Astrocyte (in vitro differentiated cells and primary cell): ENCODE measurements around the gene CTNNA3. TPM values are rescaled to one million over a fixed set of nuclear protein-coding genes. Genes with fewer than 3 reads are reported as not detected.

ENCODE experiments used
- DNase-seq: peaks from one replicate; pipeline ENCODE4 v3.0.0-alpha.2; 2010; ENCODE audit warnings: low read depth
- FAIRE-seq: peaks from 2 replicates; lab custom pipeline; 2011; peaks lifted over from hg19 to GRCh38; lab: Jason Lieb, UNC
- H2AFZ ChIP-seq: 2 replicates; pipeline ENCODE4 v1.6.0; 2012; ENCODE audit warnings: low read depth, low read length, inconsistent platforms
- H3K27ac ChIP-seq: 2 replicates; pipeline ENCODE4 v1.5.1; 2011; ENCODE audit warnings: low read depth, low read length, inconsistent platforms
- H3K27me3 ChIP-seq: 2 replicates; pipeline ENCODE4 v1.6.0; 2011; ENCODE audit warnings: low read length, inconsistent platforms; ENCODE audit not compliant: insufficient read depth
- H3K36me3 ChIP-seq: 2 replicates; pipeline ENCODE4 v1.5.1; 2011; ENCODE audit warnings: low read length, inconsistent platforms; ENCODE audit not compliant: insufficient read depth
- H3K4me1 ChIP-seq: 2 replicates; pipeline ENCODE4 v1.5.1; 2011; ENCODE audit warnings: low read length, inconsistent platforms; ENCODE audit not compliant: insufficient read depth
- H3K4me2 ChIP-seq: 2 replicates; pipeline ENCODE4 v1.6.0; 2012; ENCODE audit warnings: low read length, inconsistent platforms
- H3K4me3 ChIP-seq: 2 replicates; pipeline ENCODE4 v1.5.1; 2011; ENCODE audit warnings: low read depth, mild to moderate bottlenecking, low read length, inconsistent platforms; ENCODE audit not compliant: insufficient read depth
- H3K79me2 ChIP-seq: 2 replicates; pipeline ENCODE4 v1.6.0; 2012; ENCODE audit warnings: mild to moderate bottlenecking, low read length, inconsistent platforms; ENCODE audit not compliant: insufficient read depth
- H3K9ac ChIP-seq: 2 replicates; pipeline ENCODE4 v1.6.0; 2012; ENCODE audit warnings: mild to moderate bottlenecking, low read length, inconsistent platforms
- H3K9me3 ChIP-seq: 2 replicates; pipeline ENCODE4 v1.5.1; 2012; ENCODE audit warnings: low read depth, mild to moderate bottlenecking, low read length, inconsistent platforms; ENCODE audit not compliant: insufficient read depth
- H4K20me1 ChIP-seq: 2 replicates; pipeline ENCODE4 v1.6.0; 2012; ENCODE audit warnings: low read length, inconsistent platforms; ENCODE audit not compliant: insufficient read depth
- H3K27ac Mint-ChIP-seq: one replicate; pipeline ENCODE4 v1.8.0; 2021; ENCODE audit warnings: mild to moderate bottlenecking, mixed read lengths; ENCODE audit not compliant: unreplicated experiment
- H3K27me3 Mint-ChIP-seq: one replicate; pipeline ENCODE4 v1.8.0; 2021; ENCODE audit warnings: low read depth, mixed read lengths; ENCODE audit not compliant: unreplicated experiment
- H3K36me3 Mint-ChIP-seq: one replicate; pipeline ENCODE4 v1.8.0; 2021; ENCODE audit warnings: low read depth, mixed read lengths; ENCODE audit not compliant: unreplicated experiment
- H3K4me1 Mint-ChIP-seq: one replicate; pipeline ENCODE4 v1.8.0; 2021; ENCODE audit warnings: low read depth, mixed read lengths; ENCODE audit not compliant: unreplicated experiment
- H3K4me3 Mint-ChIP-seq: one replicate; pipeline ENCODE4 v1.8.0; 2021; ENCODE audit warnings: mild to moderate bottlenecking, moderate library complexity, mixed read lengths; ENCODE audit not compliant: unreplicated experiment
- H3K9me3 Mint-ChIP-seq: one replicate; pipeline ENCODE4 v1.8.0; 2021; ENCODE audit warnings: mild to moderate bottlenecking, mixed read lengths; ENCODE audit not compliant: unreplicated experiment
- EZH2 ChIP-seq: IDR thresholded peaks from 2 replicates; pipeline ENCODE4 v1.6.1; 2012; ENCODE audit warnings: mild to moderate bottlenecking, low read length, inconsistent platforms; ENCODE audit not compliant: insufficient read depth
- total RNA-seq: library from RNA; stranded (reverse); gene quantifications from 2 replicates; pipeline ENCODE4 v1.2.1, GENCODE V29; 2021
- TF ChIP-seq, protein P1 (sequence below): IDR thresholded peaks from 2 replicates; pipeline ENCODE4 v1.5.1; 2011; ENCODE audit warnings: low read depth, mild to moderate bottlenecking, inconsistent platforms, low read length, moderate library complexity; ENCODE audit not compliant: insufficient read depth

The CTNNA3 gene
- total RNA-seq, 1 donor from 2014 or later = 0.73 TPM

DNA sequence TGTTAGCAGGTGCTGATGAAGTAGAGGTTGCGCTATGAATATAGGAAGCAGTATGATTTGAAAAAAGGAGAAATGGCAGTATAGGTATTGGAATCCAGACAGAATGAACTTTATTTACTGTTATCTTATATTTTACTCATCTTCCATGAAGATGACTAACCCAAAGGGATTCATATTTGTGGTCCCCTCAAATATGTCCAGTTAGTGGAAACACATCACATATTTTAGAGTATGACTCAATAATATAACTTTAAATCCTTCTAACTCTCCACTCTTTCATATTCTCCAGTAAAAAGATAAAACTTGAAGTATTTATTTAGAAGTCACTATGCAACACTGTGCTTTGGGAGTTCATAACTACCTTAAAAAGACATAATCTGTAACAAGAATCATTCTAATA is 1056.6 kb downstream of the CTNNA3 start:
- H3K9me3 Mint-ChIP-seq = no peaks in the 10 kb centered on the region
- peaks cover 15% of the 10 kb centered on the region for H3K4me1 Mint-ChIP-seq
- peak; percentile 47 for DNase-seq
- Histone ChIP-seq H3K4me1 (no peaks in the 10 kb centered on the region), H3K27me3 (no peaks in the 10 kb centered on the region), H3K36me3 (no peaks in the 10 kb centered on the region), H2AFZ (no peak overlapping the region), H3K9me3 (no peaks in the 10 kb centered on the region), H4K20me1 (no peaks in the 10 kb centered on the region), H3K4me3 (no peak overlapping the region), H3K27ac (no peak overlapping the region), H3K4me2 (no peak overlapping the region), H3K9ac (no peak overlapping the region), H3K79me2 (no peaks in the 10 kb centered on the region)
- H3K36me3 Mint-ChIP-seq = no peaks in the 10 kb centered on the region
- no peak for FAIRE-seq
- TF ChIP-seq EZH2 = no peak
- TF ChIP-seq, protein P1, sequence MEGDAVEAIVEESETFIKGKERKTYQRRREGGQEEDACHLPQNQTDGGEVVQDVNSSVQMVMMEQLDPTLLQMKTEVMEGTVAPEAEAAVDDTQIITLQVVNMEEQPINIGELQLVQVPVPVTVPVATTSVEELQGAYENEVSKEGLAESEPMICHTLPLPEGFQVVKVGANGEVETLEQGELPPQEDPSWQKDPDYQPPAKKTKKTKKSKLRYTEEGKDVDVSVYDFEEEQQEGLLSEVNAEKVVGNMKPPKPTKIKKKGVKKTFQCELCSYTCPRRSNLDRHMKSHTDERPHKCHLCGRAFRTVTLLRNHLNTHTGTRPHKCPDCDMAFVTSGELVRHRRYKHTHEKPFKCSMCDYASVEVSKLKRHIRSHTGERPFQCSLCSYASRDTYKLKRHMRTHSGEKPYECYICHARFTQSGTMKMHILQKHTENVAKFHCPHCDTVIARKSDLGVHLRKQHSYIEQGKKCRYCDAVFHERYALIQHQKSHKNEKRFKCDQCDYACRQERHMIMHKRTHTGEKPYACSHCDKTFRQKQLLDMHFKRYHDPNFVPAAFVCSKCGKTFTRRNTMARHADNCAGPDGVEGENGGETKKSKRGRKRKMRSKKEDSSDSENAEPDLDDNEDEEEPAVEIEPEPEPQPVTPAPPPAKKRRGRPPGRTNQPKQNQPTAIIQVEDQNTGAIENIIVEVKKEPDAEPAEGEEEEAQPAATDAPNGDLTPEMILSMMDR = no peak
- no peak overlapping the region for H3K27ac Mint-ChIP-seq
- H3K4me3 Mint-ChIP-seq = no peak overlapping the region
- H3K27me3 Mint-ChIP-seq = no peaks in the 10 kb centered on the region

DNA sequence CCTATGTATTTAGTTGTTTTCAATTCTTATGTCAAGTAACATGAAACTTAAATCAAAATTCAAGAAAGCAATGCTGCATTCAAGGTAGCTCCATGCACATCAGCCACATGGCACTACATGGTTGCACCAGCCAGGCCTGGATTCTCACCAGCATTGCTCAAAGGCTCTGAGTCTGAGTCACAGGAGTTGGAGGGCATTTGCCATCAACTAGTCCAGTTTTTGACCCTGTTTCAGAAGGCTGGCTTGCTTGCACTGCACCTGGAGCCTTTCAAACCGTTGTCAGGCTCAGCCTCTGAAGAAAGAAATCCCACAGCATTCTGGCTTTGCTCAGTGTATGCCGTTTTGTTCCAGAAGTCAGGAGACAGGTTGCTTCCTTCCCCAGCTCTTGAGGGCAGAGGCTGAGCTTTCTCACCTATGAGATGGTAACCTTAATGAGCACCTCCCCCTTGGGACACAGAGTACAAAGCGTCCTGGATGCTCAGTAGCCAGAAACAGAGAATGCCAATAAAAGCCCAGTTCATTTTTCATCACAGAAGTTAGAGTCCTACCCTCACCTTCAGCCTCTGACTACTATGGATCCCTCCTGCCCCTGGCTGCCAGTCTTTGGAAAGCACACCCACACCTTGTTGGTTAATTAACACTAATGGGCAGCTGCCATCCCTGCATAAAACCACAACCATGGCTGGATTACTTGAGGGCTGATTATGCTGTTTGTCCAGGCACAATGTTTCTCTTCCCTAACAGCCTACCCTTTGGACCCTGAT is 1058.5 kb downstream of the CTNNA3 start:
- no peak for TF ChIP-seq EZH2
- TF ChIP-seq, protein P1 = no peak
- H3K4me3 ChIP-seq = no peak overlapping the region
- FAIRE-seq = no peak
- H3K9me3 Mint-ChIP-seq = no peaks in the 10 kb centered on the region
- H3K27ac Mint-ChIP-seq = no peak overlapping the region
- H3K4me1 Mint-ChIP-seq = peaks cover 15% of the 10 kb centered on the region
- no peaks in the 10 kb centered on the region for H3K9me3 ChIP-seq
- H2AFZ ChIP-seq = peak overlapping the region; percentile 5
- H3K27ac ChIP-seq = no peak overlapping the region
- H3K4me2 ChIP-seq = no peak overlapping the region
- H3K36me3 ChIP-seq = no peaks in the 10 kb centered on the region
- H3K36me3 Mint-ChIP-seq = no peaks in the 10 kb centered on the region
- no peaks in the 10 kb centered on the region for H3K4me1 ChIP-seq
- no peak overlapping the region for H3K4me3 Mint-ChIP-seq
- no peak for DNase-seq
- H3K27me3 ChIP-seq = no peaks in the 10 kb centered on the region
- no peaks in the 10 kb centered on the region for H3K27me3 Mint-ChIP-seq
- H3K79me2 ChIP-seq = no peaks in the 10 kb centered on the region
- H4K20me1 ChIP-seq = no peaks in the 10 kb centered on the region
- no peak overlapping the region for H3K9ac ChIP-seq

DNA sequence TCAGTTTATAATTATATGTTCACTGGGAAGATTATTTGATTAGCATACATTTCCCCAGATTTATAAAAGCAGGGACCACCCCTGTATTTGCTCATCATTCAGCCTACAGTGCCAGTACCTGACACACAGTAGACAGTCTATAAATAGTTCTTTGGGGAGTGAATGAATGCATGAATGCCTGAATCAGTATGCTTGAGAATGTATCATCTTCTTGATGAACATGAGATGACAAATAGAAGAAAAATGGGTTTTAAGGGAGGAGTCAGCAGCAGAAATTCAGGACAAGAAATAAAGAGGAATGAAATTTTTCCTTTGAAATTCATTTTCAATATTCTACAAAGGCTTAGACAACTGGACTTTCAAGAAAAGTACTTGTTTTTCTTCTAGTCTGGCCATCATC is 1066.0 kb downstream of the CTNNA3 start:
- no peaks in the 10 kb centered on the region for H3K27me3 ChIP-seq
- Mint-ChIP-seq H3K27ac (no peak overlapping the region), H3K9me3 (peaks cover 2% of the 10 kb centered on the region), H3K36me3 (no peaks in the 10 kb centered on the region), H3K27me3 (no peaks in the 10 kb centered on the region), H3K4me1 (peaks cover 16% of the 10 kb centered on the region), H3K4me3 (no peak overlapping the region)
- no peak overlapping the region for H3K4me3 ChIP-seq
- no peaks in the 10 kb centered on the region for H3K4me1 ChIP-seq
- no peak overlapping the region for H3K9ac ChIP-seq
- DNase-seq (peak; percentile 3), FAIRE-seq (no peak)
- H2AFZ ChIP-seq = no peak overlapping the region
- no peaks in the 10 kb centered on the region for H4K20me1 ChIP-seq
- TF ChIP-seq, protein P1 = no peak
- no peak for TF ChIP-seq EZH2
- no peaks in the 10 kb centered on the region for H3K79me2 ChIP-seq
- H3K36me3 ChIP-seq = no peaks in the 10 kb centered on the region
- H3K4me2 ChIP-seq = no peak overlapping the region
- no peaks in the 10 kb centered on the region for H3K9me3 ChIP-seq
- H3K27ac ChIP-seq = no peak overlapping the region
